Stimulated activated memory B cell treated with anti-CD40 and anti-IgM and Interleukin-4, amounts not matched to agents 10 μg/mL and 1 μg/mL and 100 μg/mL, for 72 hours (primary cell): Measurements from ENCODE around the gene RAB24.

Source experiments
- ATAC-seq: fragments of 150-1000 bp; cut with Tn5 transposase; 2 replicates; pipeline ENCODE4 v1.10.0; 2021
- H3K27ac Mint-ChIP-seq: one replicate; pipeline ENCODE4 v1.8.0; 2022; ENCODE audit warnings: mild to moderate bottlenecking, mixed read lengths
- H3K27me3 Mint-ChIP-seq: one replicate; pipeline ENCODE4 v1.8.0; 2022; ENCODE audit warnings: mixed read lengths
- H3K36me3 Mint-ChIP-seq: one replicate; pipeline ENCODE4 v1.8.0; 2022; ENCODE audit warnings: mixed read lengths
- H3K4me1 Mint-ChIP-seq: one replicate; pipeline ENCODE4 v1.8.0; 2022; ENCODE audit warnings: mixed read lengths
- H3K4me3 Mint-ChIP-seq: one replicate; pipeline ENCODE4 v1.8.0; 2022; ENCODE audit warnings: mild to moderate bottlenecking, moderate library complexity, mixed read lengths
- H3K9me3 Mint-ChIP-seq: one replicate; pipeline ENCODE4 v1.8.0; 2022; ENCODE audit warnings: mixed read lengths

RAB24 gene

GRCh38 chr5:177336603-177337494 lies 33.3 kb upstream of the RAB24 start:
- Mint-ChIP-seq H3K27me3 (no peaks in the 10 kb centered on the region), H3K4me3 (no peak overlapping the region), H3K4me1 (peaks cover 34% of the 10 kb centered on the region), H3K27ac (peak overlapping the region; percentile 42), H3K9me3 (no peaks in the 10 kb centered on the region), H3K36me3 (peaks cover 71% of the 10 kb centered on the region)
- ATAC-seq = no peak

GRCh38 chr5:177336112-177336511 lies 32.6 kb upstream of the RAB24 start:
- peak overlapping the region; percentile 42 for H3K27ac Mint-ChIP-seq

GRCh38 chr5:177335701-177336065 lies 32.2 kb upstream of the RAB24 start:
- H3K27ac Mint-ChIP-seq = peak overlapping the region; percentile 42
- no peaks in the 10 kb centered on the region for H3K9me3 Mint-ChIP-seq
- H3K36me3 Mint-ChIP-seq = peaks cover 73% of the 10 kb centered on the region
- ATAC-seq = no peak
- H3K27me3 Mint-ChIP-seq = no peaks in the 10 kb centered on the region
- no peak overlapping the region for H3K4me3 Mint-ChIP-seq
- peaks cover 34% of the 10 kb centered on the region for H3K4me1 Mint-ChIP-seq

More at GRCh38 chr5:177336112-177336511, 32.6 kb upstream of the RAB24 start:
- Mint-ChIP-seq H3K4me3 (no peak overlapping the region), H3K27me3 (no peaks in the 10 kb centered on the region), H3K4me1 (peaks cover 34% of the 10 kb centered on the region), H3K9me3 (no peaks in the 10 kb centered on the region), H3K36me3 (peaks cover 71% of the 10 kb centered on the region)
- ATAC-seq = no peak

- no peak overlapping the region for H3K4me3 Mint-ChIP-seq
- peaks cover 33% of the 10 kb centered on the region for H3K4me1 Mint-ChIP-seq
- H3K36me3 Mint-ChIP-seq = peaks cover 78% of the 10 kb centered on the region
- peak overlapping the region; percentile 42 for H3K27ac Mint-ChIP-seq
- no peaks in the 10 kb centered on the region for H3K9me3 Mint-ChIP-seq
- no peaks in the 10 kb centered on the region for H3K27me3 Mint-ChIP-seq
- no peak for ATAC-seq
Observed at GRCh38 chr5:177334781-177335700, 31.5 kb upstream of the RAB24 start.

GRCh38 chr5:177334155-177334551 lies 30.6 kb upstream of the RAB24 start:
- ATAC-seq = no peak
- H3K36me3 Mint-ChIP-seq = peaks cover 77% of the 10 kb centered on the region
- no peaks in the 10 kb centered on the region for H3K27me3 Mint-ChIP-seq
- H3K27ac Mint-ChIP-seq = peak overlapping the region; percentile 45
- H3K4me3 Mint-ChIP-seq = no peak overlapping the region
- no peaks in the 10 kb centered on the region for H3K9me3 Mint-ChIP-seq
- peaks cover 24% of the 10 kb centered on the region for H3K4me1 Mint-ChIP-seq

- Mint-ChIP-seq H3K27me3 (no peaks in the 10 kb centered on the region), H3K9me3 (no peaks in the 10 kb centered on the region), H3K36me3 (peaks cover 71% of the 10 kb centered on the region), H3K4me3 (no peak overlapping the region), H3K27ac (peak overlapping the region; percentile 45), H3K4me1 (peaks cover 24% of the 10 kb centered on the region)
- ATAC-seq = no peak
Observed at GRCh38 chr5:177333420-177334154, 30.1 kb upstream of the RAB24 start.

- Mint-ChIP-seq H3K27ac (peak overlapping the region; percentile 15), H3K4me1 (peaks cover 24% of the 10 kb centered on the region), H3K9me3 (no peaks in the 10 kb centered on the region), H3K4me3 (no peak overlapping the region), H3K36me3 (peaks cover 70% of the 10 kb centered on the region), H3K27me3 (no peaks in the 10 kb centered on the region)
- ATAC-seq = no peak
Observed at GRCh38 chr5:177332896-177333260, 29.4 kb upstream of the RAB24 start.

- peak overlapping the region; percentile 57 for H3K27ac Mint-ChIP-seq
- no peaks in the 10 kb centered on the region for H3K27me3 Mint-ChIP-seq
- no peak overlapping the region for H3K4me3 Mint-ChIP-seq
- no peak for ATAC-seq
- H3K4me1 Mint-ChIP-seq = peaks cover 24% of the 10 kb centered on the region
- peaks cover 70% of the 10 kb centered on the region for H3K36me3 Mint-ChIP-seq
- no peaks in the 10 kb centered on the region for H3K9me3 Mint-ChIP-seq
Observed at GRCh38 chr5:177332031-177332895, 28.7 kb upstream of the RAB24 start.

GRCh38 chr5:177330991-177331842 lies 27.7 kb upstream of the RAB24 start:
- no peak for ATAC-seq
- Mint-ChIP-seq H3K27ac (peak overlapping the region; percentile 57), H3K4me1 (peaks cover 20% of the 10 kb centered on the region), H3K27me3 (no peaks in the 10 kb centered on the region), H3K36me3 (peaks cover 70% of the 10 kb centered on the region), H3K9me3 (no peaks in the 10 kb centered on the region), H3K4me3 (no peak overlapping the region)

- H3K4me3 Mint-ChIP-seq = no peak overlapping the region
- peaks cover 56% of the 10 kb centered on the region for H3K36me3 Mint-ChIP-seq
- H3K27me3 Mint-ChIP-seq = no peaks in the 10 kb centered on the region
- no peaks in the 10 kb centered on the region for H3K9me3 Mint-ChIP-seq
- peaks cover 13% of the 10 kb centered on the region for H3K4me1 Mint-ChIP-seq
- H3K27ac Mint-ChIP-seq = no peak overlapping the region
- ATAC-seq = no peak
Observed at GRCh38 chr5:177329883-177330282, 26.4 kb upstream of the RAB24 start.

- H3K27me3 Mint-ChIP-seq = no peaks in the 10 kb centered on the region
- ATAC-seq = no peak
- H3K36me3 Mint-ChIP-seq = peaks cover 44% of the 10 kb centered on the region
- no peak overlapping the region for H3K27ac Mint-ChIP-seq
- H3K4me1 Mint-ChIP-seq = peaks cover 13% of the 10 kb centered on the region
- no peak overlapping the region for H3K4me3 Mint-ChIP-seq
- H3K9me3 Mint-ChIP-seq = no peaks in the 10 kb centered on the region
Observed at GRCh38 chr5:177328545-177329231, 25.2 kb upstream of the RAB24 start.

- no peaks in the 10 kb centered on the region for H3K9me3 Mint-ChIP-seq
- ATAC-seq = no peak
- no peak overlapping the region for H3K4me3 Mint-ChIP-seq
- peaks cover 36% of the 10 kb centered on the region for H3K36me3 Mint-ChIP-seq
- H3K27me3 Mint-ChIP-seq = no peaks in the 10 kb centered on the region
- peaks cover 13% of the 10 kb centered on the region for H3K4me1 Mint-ChIP-seq
- H3K27ac Mint-ChIP-seq = no peak overlapping the region
Observed at GRCh38 chr5:177327539-177328522, 24.3 kb upstream of the RAB24 start.
